ENCODE results near the gene NPC1.

DNA sequence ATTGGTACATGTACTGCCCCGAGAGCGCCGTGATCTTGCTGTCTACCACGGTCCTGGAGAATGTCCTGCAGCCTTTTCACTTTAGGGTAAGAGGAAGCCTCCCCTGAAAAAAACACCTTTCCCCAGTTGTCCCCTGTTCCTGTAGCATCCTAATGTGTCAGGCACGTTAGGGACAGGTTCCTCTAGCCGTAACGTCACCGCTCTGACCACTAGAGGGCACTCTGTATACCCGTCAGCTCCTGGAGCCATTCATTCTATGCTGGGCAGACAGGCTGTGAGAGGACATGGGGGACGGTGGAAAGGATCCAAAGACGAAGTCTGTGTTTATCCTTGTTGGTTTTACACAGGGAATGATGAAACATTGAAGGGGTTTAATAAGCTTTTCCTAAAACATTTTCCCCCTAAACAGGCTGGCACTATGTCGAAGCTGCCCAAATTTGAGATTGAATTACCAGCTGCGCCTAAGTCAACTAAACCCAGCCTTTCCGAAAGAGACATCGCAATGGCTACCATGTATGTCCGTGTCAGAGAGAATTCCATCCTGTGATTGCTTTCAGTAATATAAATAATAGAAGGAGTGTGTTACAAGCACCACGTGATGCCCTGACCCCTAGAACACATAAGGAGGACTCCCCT is 70.3 kb downstream of the NPC1 start:
- TF ChIP-seq, protein P1, sequence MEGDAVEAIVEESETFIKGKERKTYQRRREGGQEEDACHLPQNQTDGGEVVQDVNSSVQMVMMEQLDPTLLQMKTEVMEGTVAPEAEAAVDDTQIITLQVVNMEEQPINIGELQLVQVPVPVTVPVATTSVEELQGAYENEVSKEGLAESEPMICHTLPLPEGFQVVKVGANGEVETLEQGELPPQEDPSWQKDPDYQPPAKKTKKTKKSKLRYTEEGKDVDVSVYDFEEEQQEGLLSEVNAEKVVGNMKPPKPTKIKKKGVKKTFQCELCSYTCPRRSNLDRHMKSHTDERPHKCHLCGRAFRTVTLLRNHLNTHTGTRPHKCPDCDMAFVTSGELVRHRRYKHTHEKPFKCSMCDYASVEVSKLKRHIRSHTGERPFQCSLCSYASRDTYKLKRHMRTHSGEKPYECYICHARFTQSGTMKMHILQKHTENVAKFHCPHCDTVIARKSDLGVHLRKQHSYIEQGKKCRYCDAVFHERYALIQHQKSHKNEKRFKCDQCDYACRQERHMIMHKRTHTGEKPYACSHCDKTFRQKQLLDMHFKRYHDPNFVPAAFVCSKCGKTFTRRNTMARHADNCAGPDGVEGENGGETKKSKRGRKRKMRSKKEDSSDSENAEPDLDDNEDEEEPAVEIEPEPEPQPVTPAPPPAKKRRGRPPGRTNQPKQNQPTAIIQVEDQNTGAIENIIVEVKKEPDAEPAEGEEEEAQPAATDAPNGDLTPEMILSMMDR (IDR thresholded peaks at IDR 0.05), result peak; percentile 71
- no peak for TF ChIP-seq RNF2 (IDR thresholded peaks at IDR 0.05; ENCODE audit: borderline replicate concordance, low read depth)
- no peak for TF ChIP-seq SREBF2 (IDR thresholded peaks at IDR 0.05)
- TF ChIP-seq ZSCAN20 (CRISPR knock-in tag; IDR thresholded peaks at IDR 0.05), result no peak
- TF ChIP-seq EP300 (IDR thresholded peaks at IDR 0.05), result no peak
- peak; percentile 59 to 73 for TF ChIP-seq RAD21 (conservative IDR thresholded peaks at IDR 0.05 in 1 of 2, IDR thresholded peaks at IDR 0.05 in 1 of 2)
- no peak for TF ChIP-seq POLR2A (IDR thresholded peaks at IDR 0.05; ENCODE audit: low read length)

All from A549 (cell line).